NCI-H82 treated with DMSO at 0.1 percent for 48 hours (cell line): ENCODE data around the gene DNAJC10.
A peak's percentile ranks its signal among the peaks of the same experiment; 100 is the strongest.
"Not testable (repeated sequence)": the region's sequence is repeated elsewhere in the genome, so short reads cannot be mapped to it uniquely, and the experiment has no call there.

Experiments
- DNase-seq: peaks from one replicate; lab custom pipeline; 2025; ENCODE audit not compliant: unreplicated experiment; lab: John Stamatoyannopoulos, UW

The DNAJC10 gene

DNA sequence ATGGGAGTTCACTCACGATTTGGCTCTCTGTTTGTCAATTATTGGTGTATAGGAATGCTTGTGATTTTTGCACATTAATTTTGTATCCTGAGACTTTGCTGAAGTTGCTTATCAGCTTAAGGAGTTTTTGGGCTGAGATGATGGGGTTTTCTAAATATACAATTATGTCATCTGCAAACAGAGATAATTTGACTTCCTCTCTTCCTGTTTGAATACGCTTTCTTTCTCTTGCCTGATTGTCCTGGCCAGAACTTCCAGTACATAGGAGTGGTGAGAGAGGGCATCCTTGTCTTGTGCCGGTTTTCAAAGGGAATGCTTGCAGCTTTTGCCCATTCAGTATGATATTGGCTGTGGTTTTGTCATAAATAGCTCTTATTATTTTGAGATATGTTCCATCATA lies 66.6 kb downstream of the DNAJC10 start:
- not testable (repeated sequence) for DNase-seq

DNA sequence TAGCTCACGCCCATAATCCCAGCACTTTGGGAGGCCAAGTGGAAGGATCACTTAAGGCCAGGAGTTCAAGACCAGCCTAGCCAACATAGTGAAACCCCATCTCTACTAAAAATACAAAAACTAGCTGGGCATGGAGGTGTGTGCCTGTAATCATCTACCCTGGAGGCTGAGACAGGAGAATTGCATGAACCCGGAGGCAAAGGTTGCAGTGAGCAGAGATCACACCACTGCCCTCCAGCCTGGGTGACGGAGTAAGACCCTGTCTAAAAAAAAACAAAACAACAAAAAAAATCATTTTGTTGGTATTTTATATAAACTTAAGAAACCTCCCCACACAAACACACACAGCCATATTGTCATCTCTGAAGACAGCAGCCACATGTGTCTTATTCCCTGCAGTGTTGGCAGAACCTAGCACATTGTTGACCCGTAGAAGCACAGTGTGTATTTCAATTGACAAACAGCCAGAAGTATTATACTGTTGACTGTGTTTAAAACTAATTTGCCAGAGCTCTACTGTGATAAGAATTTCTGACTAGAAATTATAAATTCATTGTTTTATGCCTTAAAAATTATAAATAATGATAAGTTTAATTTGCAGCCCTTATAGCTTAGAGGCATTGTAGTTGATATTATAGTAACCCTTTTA lies 68.1 kb downstream of the DNAJC10 start:
- DNase-seq: no peak

DNA sequence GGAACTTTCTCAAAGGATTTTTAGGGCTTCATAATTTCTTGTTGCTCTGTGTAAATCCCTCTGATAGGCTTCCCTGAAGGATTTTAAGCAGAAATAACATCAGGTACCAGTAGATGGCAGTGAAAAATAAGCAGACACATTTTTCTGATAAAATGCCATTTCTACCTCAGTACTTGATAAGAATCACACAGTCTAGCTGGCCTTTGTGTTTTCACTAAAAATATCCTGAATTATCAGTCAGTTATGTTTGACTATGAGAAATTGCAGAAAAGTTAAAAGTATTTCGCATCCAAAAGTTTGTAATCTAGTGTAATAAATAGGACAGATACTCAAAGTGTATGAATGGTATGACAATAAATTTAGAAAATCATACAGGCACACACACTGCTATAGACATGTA lies 68.7 kb downstream of the DNAJC10 start:
- DNase-seq: peak; percentile 9

DNA sequence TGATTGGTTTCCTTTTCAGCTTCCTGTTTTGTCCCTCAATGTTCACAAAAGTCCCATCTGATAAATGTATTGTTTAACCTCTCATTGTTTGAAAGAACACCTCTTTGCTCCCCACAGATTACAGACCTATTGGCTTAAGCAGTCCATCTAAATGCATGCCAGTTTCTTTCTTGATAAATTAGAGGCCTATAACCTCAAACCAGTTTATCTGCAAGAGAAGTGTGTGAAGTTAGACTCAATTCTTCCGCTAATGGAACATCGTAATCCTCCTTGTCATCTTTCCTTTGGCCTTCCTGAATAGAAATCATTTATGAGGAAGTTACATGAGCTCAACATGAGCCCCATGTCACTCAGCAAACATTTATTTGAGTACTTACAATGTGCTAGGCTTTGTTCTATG lies 76.4 kb downstream of the DNAJC10 start:
- DNase-seq: no peak

DNA sequence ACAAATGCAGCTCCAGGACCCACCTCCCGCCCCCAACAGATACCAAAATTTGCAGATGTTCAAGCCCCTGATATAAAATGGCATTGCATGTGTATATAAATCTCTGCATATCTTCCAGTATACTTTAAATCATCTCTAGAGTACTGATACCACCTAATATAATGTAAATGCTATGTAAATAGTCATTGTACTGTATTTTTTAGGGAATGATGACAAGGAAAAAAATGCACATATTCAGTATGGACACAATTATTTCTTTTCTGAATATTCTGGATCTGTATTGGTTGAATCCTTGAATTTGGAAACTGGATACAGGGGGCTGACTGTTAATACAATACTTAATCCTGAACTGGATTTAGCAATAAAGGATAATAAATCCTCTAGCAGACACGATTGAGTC lies 82.7 kb downstream of the DNAJC10 start:
- no peak for DNase-seq

DNA sequence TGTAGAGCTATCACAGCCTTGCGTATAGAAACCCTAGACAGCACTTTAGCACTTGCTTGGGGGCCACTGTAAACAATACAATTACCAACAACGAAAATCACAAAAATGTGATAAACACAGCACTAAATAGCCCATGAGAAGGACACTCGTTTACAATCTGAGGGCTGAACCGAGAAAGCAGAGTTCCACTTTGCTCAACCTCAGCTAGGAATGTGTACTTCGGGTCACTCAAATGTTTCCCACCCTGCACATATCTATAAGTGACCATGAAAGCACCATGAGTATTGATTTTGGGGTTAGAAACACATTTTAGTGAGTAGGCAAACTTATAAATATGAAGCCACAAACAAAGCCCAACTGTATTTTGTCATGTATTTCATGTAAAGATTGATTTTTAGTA lies 88.1 kb downstream of the DNAJC10 start:
- DNase-seq: no peak

DNA sequence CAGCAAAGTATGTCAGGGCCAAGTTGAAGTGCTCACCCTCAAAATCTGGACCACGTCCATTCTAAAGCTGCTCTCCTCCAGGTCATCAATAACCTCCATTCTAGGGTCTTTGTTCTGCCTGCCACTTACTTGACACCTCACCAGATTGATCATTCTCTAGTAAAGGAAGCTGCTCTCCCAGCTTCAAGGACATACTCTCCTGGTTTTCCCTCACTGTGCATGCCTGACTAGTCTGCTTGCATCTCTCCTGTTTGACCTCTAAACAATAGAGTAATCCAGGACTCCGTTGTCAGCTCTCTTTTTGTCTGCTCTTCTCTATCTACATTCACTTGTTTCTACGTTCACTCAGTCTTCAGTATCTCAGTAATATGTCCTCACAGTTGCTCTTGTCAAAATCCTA lies 91.3 kb downstream of the DNAJC10 start:
- no peak for DNase-seq

DNA sequence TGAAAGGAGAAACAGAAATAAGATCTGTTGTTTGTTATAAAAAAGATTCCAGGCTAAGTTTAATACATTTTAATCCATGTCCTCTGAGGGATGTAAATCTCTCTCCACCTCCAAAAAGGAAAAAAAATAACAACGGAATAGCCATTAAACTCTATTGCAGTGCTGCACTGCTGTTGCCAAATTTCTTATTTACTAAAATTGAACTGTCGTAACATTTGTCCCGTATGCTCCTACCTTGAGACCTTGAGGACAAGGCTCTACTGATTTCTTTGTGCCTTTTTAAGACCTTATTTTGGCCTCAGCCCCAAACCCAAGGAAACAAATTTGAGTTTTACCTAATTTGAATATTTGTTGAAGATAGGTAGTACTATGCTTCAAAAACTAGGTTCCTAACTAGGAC lies 94.0 kb downstream of the DNAJC10 start:
- no peak for DNase-seq

DNA sequence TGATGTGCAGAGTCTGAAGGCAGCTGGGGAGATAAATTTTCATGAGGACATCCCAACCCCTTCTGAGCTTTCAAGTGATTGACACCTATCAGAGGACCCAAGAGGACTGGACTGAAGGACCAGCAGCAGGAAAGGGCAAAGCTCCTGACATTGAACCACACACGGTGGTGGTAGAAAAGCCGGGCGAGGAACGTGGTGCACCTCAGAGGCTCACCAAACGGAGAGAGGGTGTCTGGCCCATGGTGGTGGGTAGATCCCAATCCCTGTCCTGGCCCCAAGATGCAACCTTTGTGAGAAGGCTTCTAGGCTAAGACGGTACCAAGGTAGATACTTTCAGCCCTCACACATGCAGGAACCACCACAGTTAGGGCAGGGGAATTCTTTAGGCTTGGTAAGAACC lies 98.3 kb downstream of the DNAJC10 start:
- no peak for DNase-seq

DNA sequence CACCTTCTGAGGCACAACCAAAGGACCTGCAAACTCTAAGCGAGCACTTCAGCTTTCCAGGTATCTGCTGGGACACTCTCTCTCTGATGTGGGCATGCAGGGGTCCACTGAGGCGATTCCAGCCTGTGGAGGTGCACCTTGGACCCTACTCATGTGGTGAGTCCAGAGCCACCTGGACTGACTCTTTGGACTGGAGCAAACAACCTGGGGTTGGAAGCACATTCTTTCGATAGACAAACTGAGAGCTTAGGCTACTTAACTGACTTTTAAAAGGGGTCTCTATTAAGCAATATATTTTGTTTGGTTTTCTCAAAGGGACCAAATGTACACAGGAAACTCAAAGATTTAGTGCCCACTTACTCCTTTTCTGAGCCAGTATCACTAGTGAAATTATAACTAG lies 98.7 kb downstream of the DNAJC10 start:
- no peak for DNase-seq

DNA sequence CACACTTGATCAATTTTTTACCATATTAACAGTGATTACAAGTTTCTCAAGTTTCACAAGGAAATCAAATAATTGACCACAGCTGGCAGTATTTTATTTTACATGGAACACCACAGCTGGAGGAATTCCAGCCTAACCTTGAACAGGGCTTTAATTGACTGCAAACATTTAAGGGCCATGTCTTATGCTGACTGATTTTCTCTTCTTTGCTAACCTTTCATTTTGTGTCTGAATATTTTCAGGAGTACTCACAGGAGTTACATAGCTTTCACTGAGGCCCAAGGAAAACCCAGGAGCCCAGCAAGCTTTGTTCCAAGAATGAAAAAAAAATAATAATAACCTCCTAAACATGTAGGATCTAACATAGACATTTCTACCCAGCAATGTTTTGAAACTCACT lies 100.8 kb downstream of the DNAJC10 start:
- DNase-seq: no peak

DNA sequence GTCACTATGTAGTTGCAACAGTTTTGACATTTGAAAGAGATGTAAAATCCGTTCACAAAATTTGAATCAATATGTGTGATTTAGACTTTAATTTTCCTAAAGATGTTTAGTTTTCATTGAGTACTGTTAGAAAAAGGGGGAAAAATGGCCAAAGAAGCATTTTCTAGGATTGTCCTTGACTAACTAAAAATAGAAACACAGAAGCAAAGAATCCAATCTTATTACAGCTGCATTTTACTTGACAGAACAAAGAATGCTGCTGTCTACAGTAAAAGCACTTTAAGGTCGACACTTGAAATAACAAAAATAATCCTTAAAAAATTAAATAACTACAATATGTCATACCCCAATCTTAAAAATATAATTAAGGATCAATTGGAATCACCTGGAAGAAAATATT lies 101.5 kb downstream of the DNAJC10 start:
- no peak for DNase-seq

DNA sequence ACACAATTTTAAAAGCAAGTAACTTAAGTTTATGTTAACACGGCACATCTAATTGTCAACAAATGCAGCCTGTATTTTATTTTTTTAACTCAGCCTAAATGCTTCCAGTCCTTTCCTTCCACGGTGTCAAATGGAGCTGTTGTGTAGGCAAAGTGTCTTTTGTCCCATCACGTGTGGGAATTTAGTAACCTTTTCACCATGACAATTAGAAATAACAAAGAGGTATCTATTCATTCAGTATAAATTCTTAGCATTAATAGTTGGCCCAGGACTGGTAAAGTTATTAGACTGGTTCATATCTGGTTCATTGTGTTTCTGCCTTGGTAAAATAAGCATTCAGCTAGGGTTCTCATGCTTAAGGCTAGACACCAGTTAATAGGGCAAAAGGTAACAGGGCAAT lies 102.4 kb downstream of the DNAJC10 start:
- no peak for DNase-seq

DNA sequence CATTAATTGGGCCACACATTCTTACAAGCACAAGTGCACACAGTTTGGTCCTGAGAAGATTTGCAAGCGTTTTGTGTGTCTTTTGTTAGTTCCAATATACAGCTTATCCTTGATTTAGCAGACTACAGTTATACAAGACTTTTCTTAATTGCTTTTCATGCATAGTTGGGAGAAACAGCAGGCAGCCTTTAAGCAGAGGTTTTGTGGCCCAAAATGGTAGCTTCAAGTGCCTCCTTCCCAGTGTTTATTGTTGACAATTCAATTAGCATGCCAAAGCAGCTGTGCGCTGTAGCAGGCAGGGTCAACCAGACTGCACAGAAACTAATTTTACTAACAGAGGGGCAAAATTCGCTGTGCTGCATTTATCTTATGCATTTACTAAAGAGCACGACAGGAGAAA lies 102.9 kb downstream of the DNAJC10 start:
- DNase-seq: no peak

DNA sequence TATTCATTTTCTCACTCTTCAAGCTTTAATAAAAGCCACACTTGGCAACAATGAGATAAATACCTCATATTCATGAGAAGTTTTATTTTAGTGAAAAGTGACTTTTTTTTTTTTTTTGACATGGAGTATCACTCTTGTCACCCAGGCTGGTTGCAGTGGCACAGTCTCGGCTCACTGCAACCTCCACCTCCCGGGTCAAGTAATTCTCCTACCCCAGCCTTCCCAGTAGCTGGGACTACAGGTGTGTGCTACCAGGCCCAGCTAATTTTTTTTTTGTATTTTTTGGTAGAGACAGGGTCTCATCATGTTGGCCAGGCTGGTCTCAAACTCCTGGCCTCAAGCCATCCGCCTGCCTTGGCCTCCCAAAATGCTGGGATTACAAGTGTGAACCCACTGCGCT lies 103.4 kb downstream of the DNAJC10 start:
- DNase-seq: no peak

DNA sequence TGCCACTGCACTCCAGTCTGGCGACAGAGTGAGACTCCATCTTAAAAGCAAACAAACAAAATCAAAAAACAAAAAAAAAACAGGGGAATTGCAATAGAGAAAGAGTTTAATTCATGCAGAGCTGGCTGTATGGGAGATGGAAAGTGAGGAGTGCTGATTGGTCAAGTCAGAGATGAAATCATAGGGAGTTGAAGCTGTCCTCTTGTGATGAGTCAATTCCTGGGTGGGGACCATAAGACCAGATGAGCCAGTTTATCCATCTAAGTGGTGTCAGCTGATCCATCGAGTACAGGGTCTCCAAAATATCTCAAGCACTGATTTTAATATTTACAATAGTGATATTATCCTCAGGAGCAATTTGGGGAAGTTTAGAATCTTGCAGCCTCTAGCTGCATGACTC lies 105.1 kb downstream of the DNAJC10 start:
- DNase-seq: no peak

DNA sequence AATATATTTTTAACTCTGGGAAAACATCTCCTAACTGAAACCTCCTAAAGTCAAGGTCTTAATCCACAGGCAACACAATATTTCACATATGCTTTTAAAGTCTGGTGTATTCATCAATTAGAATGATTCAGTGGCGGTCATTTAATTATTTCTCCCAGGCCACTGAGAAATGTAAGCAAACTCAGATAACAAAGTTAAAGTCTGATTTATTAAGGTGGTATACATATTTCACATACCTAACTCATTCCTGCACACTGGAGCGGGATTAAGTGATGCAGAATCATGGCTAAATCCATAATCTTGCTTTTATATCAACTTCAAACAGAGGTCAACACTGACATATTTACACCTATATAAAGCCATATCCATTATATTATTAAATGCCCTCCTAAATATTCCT lies 106.7 kb downstream of the DNAJC10 start:
- DNase-seq: no peak

DNA sequence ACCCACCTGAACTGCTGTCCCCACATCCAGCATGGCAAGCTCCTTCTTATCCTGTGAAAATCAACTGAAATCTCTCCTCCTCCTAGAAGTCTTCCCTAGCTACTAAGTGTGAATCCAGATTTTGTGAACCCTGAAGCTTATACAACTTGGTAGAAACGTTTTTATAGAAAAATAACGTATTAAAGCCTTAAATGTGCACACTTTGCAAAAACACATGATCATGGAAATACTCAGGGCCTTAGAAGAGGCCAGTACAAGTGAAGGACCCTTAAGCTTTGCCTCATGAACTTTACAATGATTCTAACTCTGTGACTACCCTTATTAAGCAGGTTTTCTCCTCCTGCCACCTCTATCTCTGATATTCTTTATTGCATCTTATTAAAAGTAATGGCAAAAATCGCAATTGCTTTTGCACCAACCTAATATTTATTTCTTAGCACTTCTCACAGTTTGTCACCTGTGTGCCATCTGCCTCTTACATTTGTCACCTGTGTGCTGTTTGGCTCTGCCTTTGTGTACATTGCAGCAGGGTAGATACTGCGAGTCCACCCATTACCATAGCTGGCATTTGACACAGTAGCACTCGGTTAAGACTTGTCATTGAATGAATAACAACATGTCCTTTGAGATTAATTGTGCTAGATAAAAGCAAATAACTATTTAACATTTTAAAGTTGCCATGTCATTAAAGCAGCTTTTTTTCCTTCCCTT lies 108.2 kb downstream of the DNAJC10 start:
- DNase-seq: no peak

DNA sequence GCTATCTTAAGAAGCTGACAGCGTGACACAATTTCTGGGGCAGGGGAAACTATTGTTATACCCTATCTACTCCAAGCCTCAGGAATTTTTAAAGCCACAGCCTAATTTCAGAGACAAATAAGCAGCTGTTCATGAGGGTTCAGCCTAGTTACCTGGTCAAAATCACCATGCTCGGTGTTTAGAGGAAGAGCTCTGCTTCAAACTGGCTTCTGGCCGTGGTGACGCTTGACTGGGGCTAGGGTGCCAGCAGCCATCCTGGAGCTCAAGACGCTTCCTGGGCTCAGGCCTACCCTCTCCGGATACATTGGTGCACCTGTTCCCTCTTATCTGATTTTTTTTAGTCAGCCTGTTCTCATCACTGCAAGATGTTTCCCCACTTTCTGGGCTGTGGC lies 108.7 kb downstream of the DNAJC10 start:
- no peak for DNase-seq

DNA sequence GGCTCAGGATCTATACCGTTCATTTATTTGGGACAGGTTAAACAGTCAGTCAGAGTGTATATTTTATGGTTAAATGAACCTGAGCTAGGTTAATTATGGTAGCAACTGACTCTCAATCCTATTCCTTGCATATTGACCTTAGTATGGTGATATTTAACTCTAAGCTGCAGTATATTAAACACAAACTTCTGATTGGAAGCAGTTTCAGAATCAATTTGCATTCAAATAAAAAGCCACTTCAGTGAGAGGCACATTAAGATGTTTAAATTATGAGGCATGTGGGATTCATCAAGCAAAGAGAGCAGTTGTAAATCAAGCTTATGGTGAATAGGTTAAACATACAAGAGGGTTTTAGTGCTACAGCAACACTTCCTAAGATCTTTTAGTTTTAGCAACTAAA lies 110.0 kb downstream of the DNAJC10 start:
- peak; percentile 19 for DNase-seq

DNA sequence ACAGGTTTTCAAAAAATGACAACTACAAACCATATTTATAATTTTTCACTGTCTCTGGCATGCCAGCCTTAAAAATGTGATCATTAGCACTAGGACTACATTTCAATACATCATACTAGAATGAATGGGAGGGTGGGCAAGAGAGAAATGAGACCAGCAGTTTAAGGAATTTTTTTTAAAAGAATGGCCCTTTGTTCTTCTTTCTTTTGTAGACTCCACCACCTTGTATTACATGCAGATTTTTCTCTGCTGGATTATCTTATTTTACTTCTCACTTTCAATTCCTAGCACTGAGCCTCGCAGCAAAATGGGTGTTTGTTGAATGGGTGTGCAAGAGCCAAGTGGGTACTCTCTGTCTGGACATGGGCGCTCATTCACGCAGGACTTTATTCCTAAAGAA lies 110.4 kb downstream of the DNAJC10 start:
- DNase-seq: no peak

DNA sequence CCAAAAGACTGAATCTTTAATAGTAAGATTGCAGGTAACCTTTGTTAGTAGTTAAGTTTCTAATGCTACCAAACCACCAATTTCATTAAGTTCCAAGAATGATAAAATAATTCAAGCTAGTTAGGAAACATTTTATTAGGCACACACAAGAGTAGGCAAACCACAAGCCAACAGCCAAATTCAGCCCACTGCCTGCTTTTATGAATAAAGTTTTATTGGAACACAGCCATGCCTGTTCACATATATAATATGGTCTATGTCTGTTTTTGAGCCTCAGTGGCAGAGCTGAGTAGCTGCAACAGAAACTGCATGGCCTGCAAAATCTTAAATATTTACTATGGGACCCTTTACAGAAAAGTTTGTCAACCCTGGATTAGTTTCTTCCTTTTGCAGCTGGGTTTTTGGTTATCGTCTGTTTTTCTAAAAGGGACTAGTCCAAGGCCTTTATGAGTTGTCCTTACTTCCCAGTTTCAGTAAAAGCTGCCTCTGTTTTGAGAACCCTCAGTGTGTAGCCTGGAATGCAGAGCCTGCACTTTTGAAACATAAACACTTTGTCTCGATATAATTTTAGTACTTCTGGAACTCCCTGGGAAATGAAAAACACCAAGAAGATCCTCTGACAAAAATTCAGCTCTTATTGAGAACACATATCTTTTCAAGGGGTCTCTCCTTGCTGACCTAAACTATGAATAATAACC lies 111.3 kb downstream of the DNAJC10 start:
- no peak for DNase-seq
